ENCODE measurements around the gene PIP5KL1.

PIP5KL1 gene, protein sequence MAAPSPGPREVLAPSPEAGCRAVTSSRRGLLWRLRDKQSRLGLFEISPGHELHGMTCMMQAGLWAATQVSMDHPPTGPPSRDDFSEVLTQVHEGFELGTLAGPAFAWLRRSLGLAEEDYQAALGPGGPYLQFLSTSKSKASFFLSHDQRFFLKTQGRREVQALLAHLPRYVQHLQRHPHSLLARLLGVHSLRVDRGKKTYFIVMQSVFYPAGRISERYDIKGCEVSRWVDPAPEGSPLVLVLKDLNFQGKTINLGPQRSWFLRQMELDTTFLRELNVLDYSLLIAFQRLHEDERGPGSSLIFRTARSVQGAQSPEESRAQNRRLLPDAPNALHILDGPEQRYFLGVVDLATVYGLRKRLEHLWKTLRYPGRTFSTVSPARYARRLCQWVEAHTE

DNA sequence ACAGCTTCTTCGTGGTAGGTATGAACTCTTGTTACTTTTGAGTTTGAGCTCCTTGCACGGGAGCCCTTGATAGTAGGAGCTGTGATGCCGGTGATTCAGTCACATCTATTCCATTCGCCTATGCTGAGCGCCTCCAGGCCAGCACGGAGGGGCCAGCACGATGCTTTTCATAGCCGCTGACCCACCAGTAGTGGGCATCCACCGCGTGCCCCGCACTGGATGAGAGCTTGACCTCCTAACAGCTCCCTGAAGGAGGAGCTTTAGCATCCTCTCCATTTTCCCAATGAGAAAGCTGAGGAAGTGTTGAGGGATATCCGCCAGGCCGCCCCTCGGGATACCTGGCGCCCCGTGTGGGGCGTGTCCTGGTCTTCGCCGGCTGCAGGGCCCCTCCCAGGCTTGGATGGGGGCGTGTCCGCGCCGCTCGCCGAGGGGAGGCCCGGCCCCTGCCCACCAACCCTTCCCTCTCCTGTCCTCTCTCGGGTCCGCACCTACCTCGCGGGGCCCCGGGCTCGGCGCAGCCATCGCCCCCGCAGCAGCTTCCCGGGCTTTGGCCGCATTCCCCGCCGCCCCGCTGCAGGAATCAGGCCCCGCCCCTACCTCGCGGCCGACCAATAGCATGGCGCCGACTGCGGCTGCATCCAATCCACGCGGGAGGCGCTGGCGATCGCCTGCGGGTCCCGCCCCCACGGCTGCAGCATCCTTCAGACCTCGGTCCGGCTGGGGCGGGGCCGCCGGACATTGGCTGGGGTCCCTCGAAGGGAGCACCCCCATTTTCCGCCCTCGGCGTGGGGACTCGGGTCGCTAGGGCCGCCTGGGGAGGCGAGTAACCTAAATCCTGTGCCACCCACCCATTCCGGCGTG, at the start of gene PIP5KL1:
Gene PIP5KL1 (minus strand): TSS at position 547 of the 861 bp plus-strand sequence. CDS start 25 bp downstream, at position 522.
- no peak for DNase-seq (ENCODE audit: low read depth)

DNA sequence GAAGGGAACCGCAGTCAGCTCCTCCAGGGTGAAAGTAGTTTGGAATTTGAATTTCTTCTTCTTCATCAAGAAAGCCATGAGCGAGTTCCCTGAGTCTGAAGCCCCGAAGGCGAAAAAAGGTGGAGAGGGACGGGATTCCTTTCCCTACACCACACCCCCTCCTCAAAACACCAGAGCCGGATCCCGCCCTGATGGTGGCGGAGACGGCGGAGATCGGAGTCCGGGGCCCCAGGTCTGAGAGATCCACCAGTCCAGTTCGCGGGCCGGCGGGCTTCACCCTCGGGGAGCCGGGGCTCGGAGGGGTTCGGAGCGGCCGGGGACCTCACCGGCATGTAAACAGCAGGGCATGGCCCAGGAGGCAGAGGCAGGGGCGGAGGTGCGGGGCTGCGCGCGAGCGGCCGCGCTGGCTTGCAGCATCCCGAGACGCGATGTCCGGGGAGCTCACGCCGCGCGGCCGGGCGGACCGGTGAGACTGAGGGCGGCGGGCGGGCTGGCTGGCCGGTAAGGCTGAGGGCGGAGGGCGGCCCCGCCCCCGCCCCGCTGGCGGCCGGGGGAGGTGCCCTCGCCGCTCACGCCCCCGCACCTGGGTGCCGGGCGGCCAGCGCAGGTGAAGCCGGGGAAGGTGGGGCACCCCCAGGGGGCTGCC, 49.6 kb upstream of the PIP5KL1 start:
- DNase-seq (ENCODE audit: low read depth), result no peak

DNA sequence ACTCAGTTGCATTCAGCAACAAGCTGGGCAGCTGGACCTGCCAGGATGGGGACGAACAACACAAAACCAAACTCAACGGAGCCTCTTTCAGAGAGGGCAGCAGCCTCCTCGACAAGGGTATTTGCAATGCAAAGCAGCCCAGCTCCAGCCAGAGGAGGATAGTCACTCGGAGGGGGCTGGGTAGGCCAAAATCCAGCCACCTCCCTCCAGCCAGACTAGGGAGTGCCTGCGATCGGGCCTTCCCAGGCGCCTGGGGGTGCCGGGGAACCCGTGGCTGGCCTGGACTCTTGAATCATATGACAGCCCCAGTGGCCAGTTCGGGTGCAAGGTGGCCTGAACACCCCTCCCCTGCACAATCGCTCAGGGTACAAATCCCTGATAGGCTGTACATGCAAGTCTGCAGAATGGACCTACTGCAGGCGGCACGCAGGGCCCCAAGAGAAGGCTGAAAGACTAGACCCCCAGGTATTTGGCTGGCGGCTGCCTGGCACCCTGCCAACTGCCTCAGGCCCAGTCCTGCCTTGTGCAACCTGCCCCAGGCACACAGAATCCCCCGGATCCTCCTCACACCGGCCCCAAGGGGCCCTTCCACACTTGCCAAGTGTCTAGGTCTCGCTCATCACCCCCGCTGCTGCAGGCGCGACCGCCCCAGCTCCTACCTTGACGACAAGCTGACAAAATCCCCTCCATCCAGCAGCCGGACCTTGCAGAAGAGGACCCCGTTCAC, 48.9 kb upstream of the PIP5KL1 start:
- DNase-seq (ENCODE audit: low read depth), result no peak

DNA sequence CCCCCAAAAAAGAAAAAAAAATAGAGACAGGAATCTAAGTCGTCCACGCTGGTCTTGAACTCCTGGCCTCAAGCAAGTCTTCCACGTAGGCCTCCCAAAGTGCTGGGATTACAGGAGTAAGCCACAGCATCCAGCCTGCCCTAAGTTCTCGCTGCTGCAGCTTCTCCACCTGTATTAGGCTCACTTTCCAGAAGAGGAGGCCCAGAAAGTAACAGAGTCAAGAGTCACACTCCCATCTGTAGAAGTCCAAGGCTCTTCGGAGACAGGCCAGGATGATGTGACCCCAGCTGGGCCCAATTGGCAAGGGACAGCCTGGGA, 48.4 kb upstream of the PIP5KL1 start:
- DNase-seq (ENCODE audit: low read depth), result no peak

DNA sequence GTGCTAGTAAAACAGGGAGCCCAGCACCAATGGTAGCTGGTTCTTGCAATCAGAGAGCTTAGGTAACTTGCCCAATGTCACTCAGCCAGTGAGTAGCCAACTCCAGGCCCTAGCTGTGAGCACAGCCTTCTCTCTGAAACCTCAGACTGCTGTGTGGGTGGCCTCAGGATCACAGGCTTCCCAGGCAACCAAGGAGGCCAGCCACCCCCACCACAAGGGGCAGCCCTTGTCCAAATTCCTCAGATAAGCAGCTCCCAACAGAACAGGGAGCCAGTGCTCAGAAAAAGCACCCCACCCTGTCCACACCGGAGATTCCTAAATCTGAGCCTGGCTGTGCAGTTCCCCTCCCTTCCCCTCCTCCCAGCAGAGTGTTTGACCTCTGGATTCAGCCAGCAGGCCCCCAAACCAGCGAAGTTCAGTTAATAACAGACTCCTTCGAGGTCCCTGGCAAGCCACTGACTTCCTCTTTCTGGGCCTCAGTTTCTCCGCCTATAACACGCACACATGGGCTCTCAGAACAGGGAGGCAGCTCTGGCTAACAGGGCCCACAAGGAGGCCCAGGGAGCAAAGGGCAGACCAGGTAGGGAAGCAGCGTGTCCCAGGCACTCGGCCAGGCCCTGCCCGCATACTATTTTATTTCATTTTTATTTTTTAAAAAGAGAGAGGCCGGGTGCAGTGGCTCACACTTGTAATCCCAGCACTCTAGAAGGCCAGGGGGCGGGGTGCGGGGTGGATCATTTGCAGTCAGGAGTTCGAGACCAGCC, 47.5 kb upstream of the PIP5KL1 start:
- no peak for DNase-seq (ENCODE audit: low read depth)

DNA sequence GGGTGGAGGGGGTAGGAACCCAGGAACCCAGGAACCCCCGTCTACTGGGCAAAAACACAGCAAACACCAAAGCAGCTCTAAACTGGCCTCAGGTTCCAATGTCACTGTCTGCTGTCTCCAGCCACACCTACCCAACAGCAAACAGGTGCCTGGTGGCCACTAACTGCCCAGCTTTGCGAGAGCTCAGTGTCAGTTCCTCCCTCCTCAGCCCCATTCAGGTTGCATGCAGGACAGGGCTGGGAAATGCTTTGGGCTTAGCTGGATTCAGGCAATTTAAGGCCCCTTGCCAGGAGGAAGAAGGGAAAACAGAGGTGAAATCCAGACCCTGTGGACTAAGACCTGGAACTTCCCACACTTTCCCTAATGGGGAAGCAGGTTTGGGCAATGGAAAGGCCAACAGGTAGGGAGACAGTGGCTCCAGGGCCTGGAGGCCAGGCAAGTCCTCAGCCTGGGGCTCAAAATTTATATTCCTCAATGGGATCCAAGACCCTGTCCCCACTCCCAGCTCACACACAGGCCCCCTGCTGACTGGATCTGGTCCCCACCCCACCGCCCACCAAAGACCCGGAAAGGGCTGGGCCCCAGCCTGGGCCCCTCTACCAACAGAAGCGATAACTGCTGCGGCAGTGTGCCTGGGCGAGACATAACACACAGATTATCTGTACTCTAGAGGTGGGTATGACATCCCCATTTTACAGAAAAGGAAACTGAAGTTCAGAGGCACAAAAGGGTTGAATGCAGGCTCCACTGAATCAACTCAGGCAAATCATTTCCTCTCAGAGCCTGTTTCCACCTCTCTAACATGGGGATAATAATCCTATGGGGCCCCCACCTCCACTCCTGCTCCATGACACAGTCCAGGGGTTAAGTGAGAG, 46.7 kb upstream of the PIP5KL1 start:
- DNase-seq (ENCODE audit: low read depth), result no peak

DNA sequence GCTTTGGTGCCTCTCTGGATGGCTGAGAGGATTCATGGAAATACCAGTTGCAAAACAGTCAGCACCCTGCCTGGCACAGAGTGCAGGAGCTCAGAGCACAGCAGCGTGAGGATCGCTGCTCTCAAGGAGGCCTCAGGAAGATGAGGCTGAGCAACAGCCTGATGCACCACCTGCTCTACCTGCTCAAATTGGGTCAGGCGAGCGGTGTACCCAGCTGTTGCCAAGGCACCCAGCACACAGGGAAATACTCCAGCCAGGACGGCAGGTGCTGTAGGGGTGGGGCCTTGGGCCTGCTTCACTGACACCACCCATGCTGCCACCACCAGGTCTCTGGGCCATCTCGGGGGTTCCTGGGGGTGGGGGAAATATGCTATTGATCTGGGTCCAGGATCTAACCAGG, 45.9 kb upstream of the PIP5KL1 start:
- no peak for DNase-seq (ENCODE audit: low read depth)

DNA sequence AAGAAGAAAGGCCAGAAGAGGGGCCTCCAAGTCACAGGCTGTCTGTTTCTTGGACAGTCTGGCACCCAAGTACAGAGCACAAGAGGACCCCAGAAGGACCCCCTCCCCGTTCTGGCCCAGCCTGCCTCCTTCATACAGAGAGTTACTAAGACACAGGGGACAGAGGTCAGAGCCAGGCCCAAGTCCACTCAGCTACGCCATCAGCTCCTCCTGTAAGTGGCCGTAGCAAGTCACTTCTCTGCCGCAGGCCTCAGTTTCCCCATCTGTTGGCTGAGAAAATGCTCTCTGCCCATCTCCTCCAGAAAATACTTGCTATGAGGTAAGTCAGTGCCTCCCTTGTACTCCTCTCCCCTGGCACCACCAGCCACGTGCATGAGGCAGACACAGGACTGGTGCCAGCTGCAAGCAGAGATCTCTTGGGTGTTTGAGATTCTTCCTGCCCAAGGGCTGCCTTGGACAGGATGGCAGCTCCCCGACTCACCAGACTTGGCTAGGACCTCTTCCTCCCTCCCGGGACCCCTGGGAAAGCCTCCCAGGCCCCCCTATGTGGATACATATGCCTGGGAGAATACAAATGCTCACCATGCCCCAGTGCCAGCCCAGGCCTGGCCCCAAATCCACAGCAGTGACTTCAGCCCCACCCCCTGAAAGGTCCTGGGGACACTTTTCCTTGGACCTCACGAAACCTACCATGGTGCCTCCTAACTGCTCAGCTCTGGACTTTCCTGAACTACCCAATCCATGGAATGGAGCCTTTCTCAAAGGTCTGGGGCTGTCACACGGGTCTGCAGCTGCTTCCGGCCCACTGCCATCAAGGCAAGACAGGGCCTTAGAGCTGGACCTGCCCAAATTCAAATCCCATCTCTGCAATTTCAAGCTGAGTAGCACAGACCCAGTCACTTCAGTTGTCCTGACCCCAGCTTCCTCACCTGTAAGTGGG, 45.1 kb upstream of the PIP5KL1 start:
- DNase-seq (ENCODE audit: low read depth), result no peak

DNA sequence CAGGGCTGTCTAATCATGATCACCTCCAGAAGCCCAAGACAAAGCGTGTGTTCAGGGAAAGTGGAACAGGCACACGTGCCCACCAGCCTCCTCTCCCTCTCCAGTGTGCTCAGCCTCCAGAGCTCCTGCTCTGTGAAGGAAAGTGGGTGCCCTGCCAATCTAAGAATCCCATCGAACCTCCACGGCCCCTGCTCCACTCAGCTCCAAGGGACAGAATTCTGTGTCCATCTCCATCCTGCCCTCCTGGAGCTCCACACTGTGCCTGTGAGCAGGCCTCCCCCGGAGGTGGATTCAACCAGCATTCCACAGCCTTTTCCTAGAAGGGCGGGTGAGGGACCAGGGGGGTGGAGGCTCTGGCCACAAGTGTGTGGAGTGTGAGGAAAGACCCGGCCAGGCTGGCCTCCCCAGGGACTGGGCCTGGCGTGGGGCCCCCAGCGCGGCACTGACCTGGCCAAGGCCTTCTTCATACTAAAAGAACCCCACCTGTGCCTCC, 44.2 kb upstream of the PIP5KL1 start:
- no peak for DNase-seq (ENCODE audit: low read depth)

DNA sequence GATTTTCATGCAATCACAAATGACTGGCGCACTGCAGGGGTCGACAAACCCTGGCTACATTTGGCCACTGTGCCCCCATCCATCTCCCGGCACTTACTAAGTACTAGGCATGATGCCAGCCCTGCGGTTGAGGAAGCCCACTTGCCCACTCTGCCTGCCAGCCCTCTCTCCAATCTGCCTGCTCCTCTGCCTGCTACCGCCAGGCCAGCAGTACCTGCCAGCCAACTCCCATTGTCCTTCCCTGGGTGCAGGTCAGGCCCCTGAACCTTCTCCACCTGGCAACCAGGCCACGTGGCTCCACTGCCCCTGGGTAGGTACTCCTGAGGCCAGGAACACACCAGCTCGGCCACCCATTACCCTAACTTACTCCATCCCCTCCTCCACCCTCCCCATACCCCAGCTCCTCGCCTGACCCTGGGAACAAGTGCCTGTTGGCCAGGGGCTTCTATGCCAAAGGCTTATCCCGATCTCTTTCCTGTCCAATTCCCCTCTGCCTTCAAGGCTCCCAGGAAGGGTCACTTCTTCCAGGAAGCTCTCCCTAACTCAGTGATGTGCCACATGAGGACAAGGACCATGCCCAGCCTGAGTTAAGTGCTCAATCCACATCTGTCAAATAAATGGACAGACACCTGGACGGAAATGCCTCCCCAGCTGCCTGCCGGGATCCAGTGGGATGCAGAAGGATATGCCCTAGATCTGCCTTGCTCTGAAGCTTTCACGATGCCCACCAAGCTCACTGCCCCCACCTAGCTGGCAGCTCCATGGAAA, 43.6 kb upstream of the PIP5KL1 start:
- no peak for DNase-seq (ENCODE audit: low read depth)

DNA sequence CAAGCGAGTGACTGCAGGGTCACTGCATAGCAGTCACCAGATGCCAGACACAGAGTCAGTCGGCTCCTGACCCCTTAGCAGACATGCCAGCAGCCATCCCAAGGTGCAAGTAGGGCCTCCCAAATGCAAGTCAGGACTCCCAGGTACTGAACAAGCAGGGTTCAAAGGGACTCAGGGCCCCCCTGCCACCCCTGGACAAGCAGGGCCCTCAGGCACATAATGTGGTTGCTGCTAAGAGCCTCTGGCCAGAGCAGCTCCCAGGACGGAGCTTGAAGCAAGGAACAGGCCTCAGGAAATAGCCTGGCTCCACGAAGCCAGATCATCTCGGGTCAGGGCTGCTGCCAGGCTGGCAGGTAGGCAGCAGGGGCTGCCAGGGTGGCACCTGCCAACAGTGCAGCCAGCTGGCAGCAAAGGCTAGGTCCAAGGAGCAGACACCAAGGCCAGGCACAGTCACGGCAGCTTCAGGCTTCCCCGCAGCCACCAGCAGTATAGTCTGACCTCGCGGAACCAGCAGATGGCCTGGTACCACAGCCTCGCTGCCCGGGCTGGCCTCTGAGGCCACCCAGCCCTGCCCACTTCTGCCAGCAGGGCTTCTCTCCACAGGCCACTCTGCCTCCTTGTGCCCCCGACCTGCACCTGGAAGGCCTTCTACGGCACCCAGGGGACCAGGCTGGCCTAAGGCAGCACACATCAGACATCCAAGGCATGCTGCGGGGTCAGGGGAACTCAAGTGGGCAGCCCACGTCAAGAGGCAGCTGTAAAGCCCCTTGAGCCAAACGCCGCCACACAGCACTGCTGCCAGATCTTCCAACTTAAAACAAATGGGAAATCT, 42.8 kb upstream of the PIP5KL1 start:
- DNase-seq (ENCODE audit: low read depth), result no peak

DNA sequence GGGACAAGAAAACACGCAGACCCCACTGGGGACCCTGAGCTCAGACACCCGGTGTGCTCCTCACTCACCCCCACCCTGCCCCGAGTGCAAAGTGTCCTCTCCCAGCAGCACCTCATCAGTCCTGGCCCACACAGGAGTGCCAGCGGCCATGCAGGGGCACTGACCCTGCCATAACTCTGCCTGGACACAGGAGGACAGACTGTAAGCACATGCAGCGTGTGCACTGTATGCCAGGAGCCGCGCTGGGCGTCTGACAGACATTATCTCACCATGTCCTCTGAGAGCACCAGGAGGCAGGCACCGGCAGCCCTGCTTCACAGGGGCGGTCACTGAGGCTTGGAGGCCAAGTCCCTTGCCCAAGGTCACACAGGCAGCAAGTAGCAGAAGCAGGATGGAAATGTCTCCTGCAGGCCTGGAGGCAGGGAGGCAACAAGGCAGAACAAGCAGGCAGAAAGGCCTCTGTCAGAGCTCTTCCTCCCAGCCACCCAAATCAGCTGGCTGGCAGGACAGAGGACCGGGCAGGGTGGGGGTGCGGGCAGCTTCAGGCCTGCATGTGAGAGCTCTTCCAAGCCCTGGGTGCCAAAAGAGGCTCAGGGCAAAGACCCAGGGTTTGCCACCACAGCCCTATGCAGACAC, 41.8 kb upstream of the PIP5KL1 start:
- DNase-seq (ENCODE audit: low read depth), result no peak

DNA sequence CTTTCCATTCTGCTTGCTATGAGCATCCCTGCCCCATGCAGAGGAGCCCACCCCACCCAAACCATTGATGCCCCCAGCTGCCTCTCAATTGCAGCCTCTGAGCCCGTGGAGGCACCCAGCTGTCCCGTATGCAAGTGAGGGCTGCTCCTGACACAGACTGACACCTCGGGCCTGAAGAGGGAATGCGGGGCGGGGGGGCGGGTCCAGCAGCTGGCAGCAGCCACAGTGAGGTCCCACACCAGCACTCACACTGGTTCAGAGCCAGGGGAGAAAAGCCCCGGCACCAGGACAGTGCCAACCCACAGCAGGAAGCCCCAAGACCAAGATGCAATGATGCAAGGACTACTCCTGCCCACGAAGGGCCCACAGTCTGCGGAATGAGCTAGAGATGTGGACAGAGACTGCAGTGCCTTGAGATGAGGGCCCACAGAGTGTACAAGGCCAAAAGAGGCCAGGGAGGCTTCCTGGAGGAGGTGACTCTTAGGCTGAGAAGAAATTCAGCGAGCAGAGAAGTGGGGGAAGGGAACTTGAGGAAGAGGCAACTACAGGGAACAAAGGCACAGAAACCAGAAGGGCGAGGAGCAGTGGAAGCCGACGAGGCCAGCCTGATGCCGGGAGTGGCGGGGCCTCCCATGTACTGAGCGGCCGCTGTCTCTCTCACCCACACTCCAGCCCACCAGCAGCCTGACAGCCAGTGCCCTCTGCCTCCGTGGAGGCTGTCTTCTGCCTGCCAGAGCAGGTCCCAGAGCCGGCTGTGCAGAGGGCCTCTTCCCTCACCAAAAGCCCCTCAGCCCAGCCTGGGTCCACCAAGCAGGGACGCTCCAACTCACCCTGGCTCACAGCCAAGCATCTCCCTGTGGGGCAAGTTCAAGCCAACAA, 41.0 kb upstream of the PIP5KL1 start:
- DNase-seq (ENCODE audit: low read depth), result no peak

DNA sequence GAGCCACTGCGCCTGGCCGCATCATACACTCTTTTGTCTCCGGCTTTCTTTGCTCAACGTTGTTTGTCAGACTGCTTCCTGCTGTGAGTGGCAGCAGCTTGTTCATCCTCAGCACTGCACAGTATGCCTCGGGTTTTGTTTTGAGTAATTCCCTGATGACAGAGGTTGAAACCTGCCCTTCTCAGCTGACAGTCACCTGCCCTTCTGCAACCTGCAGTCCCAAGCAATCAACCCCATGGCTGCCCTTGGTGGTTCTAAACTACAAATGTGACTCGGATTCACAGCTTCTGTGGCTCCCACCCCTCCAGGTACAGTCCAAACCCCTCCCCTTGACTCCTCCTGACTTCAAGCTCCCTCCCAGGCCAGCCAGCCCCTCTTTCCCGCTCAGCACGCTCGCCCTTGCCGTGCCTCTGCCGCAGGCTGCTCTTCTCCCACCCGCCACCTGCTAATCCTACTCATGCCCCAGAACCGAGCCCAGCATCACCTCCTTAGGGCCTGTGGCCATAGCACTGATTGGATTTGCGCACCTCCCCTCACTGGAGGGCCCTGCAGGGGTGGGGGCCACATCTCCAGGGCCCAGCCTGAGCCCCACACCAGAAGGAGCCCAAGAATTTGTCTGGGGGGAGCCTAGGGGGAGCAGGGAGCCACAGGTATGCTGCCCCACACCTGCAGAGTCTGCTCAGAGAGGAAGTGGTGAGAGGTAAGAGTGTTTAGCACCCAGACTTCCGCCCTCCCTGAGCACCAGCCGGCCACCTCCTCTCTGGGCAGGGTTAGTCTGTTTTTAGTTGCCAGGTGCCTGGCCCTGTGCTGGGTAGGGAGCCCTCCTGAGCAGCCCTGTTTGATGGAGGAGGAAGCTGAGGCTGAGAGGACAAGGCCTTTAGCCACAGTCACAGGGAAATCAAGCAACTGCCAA, 40.1 kb upstream of the PIP5KL1 start:
- DNase-seq (ENCODE audit: low read depth), result no peak

All from stimulated activated CD8-positive, alpha-beta memory T cell treated with anti-CD3 and anti-CD28 coated beads, Interleukin-15, amount 100 ng/mL, for 24 hours (primary cell).